Loucy (cell line): ENCODE data around the gene USP9Y.

Source experiments
- H2AFZ ChIP-seq: fragments of 200-600 bp; sonication (generic); 2 replicates; pipeline ENCODE4 v1.6.0; 2016; ENCODE audit warnings: antibody characterized with exemption, mild to moderate bottlenecking, low read length, moderate library complexity
- H3F3A ChIP-seq: fragments of 200-600 bp; 2 replicates; pipeline ENCODE4 v1.6.0; 2016; ENCODE audit warnings: antibody characterized with exemption, low read depth, mild to moderate bottlenecking
- H3K27me3 ChIP-seq: fragments of 200-600 bp; sonication (generic); 2 replicates; pipeline ENCODE4 v1.6.1; 2014; ENCODE audit warnings: low read length, mild to moderate bottlenecking; ENCODE audit not compliant: insufficient read depth, poor library complexity, severe bottlenecking
- H3K36me3 ChIP-seq: fragments of 200-600 bp; sonication (generic); 2 replicates; pipeline ENCODE4 v1.6.1; 2016; ENCODE audit warnings: low read length; ENCODE audit not compliant: insufficient read depth
- H3K4me1 ChIP-seq: fragments of 200-600 bp; sonication (generic); 2 replicates; pipeline ENCODE4 v1.5.1; 2014; ENCODE audit warnings: low read length, mild to moderate bottlenecking; ENCODE audit not compliant: insufficient read depth, poor library complexity, severe bottlenecking
- H3K4me2 ChIP-seq: fragments of 200-600 bp; sonication (generic); 2 replicates; pipeline ENCODE4 v1.6.0; 2014; ENCODE audit warnings: antibody characterized with exemption, low read length, low read depth, mild to moderate bottlenecking; ENCODE audit not compliant: poor library complexity, severe bottlenecking
- H3K4me3 ChIP-seq: fragments of 200-600 bp; sonication (generic); 2 replicates; pipeline ENCODE4 v1.5.1; 2014; ENCODE audit warnings: low read length, mild to moderate bottlenecking, mixed read lengths; ENCODE audit not compliant: poor library complexity, severe bottlenecking
- H3K79me2 ChIP-seq: fragments of 200-600 bp; sonication (generic); 2 replicates; pipeline ENCODE4 v1.6.1; 2014; ENCODE audit warnings: low read length; ENCODE audit not compliant: insufficient read depth
- H3K9ac ChIP-seq: fragments of 200-600 bp; sonication (generic); 2 replicates; pipeline ENCODE4 v1.6.0; 2014; ENCODE audit warnings: mild to moderate bottlenecking, low read depth, low read length, moderate library complexity; ENCODE audit not compliant: poor library complexity, severe bottlenecking
- H3K9me2 ChIP-seq: fragments of 200-600 bp; sonication (generic); replicated peaks from 2 replicates; pipeline ENCODE4 v1.6.1; 2016; ENCODE audit warnings: low read depth, low read length, mixed read lengths
- H3K9me3 ChIP-seq: fragments of 200-600 bp; sonication (generic); 2 replicates; pipeline ENCODE4 v1.6.1; 2014; ENCODE audit warnings: mild to moderate bottlenecking, antibody characterized with exemption, low read length, low read depth; ENCODE audit not compliant: insufficient read depth
- H4K20me1 ChIP-seq: fragments of 200-600 bp; sonication (generic); 2 replicates; pipeline ENCODE4 v1.6.0; 2014; ENCODE audit warnings: antibody characterized with exemption, low read length, mild to moderate bottlenecking; ENCODE audit not compliant: insufficient read depth, poor library complexity, severe bottlenecking
- CTCF ChIP-seq: fragments of 200-600 bp; sonication (generic); conservative IDR thresholded peaks from 2 replicates; pipeline ENCODE4 v1.5.1; 2014; ENCODE audit warnings: mild to moderate bottlenecking, antibody characterized with exemption, low read length
- EZH2phosphoT487 ChIP-seq: fragments of 200-600 bp; IDR thresholded peaks from 2 replicates; pipeline ENCODE4 v1.6.1; 2018; ENCODE audit warnings: antibody characterized with exemption, mild to moderate bottlenecking, moderate library complexity, borderline replicate concordance

Gene USP9Y

GRCh38 chrY:12733625-12734024, 32.6 kb downstream of the USP9Y start:
- no peaks in the 10 kb centered on the region for H3K36me3 ChIP-seq
- no peaks in the 10 kb centered on the region for H3K9me2 ChIP-seq
- H3K9ac ChIP-seq = no peak overlapping the region
- no peaks in the 10 kb centered on the region for H3K9me3 ChIP-seq
- no peaks in the 10 kb centered on the region for H3K27me3 ChIP-seq
- no peaks in the 10 kb centered on the region for H4K20me1 ChIP-seq
- H3K79me2 ChIP-seq = no peaks in the 10 kb centered on the region
- no peak overlapping the region for H2AFZ ChIP-seq
- no peaks in the 10 kb centered on the region for H3K4me1 ChIP-seq
- no peak overlapping the region for H3K4me2 ChIP-seq
- TF ChIP-seq EZH2phosphoT487 = no peak
- no peak for TF ChIP-seq CTCF
- H3K4me3 ChIP-seq = no peak overlapping the region
- no peaks in the 10 kb centered on the region for H3F3A ChIP-seq

- no peak overlapping the region for H3K4me3 ChIP-seq
- no peak overlapping the region for H2AFZ ChIP-seq
- no peaks in the 10 kb centered on the region for H3K4me1 ChIP-seq
- no peaks in the 10 kb centered on the region for H3K79me2 ChIP-seq
- no peaks in the 10 kb centered on the region for H3K27me3 ChIP-seq
- H3K9me2 ChIP-seq = no peaks in the 10 kb centered on the region
- TF ChIP-seq CTCF = no peak
- no peak for TF ChIP-seq EZH2phosphoT487
- no peaks in the 10 kb centered on the region for H3K9me3 ChIP-seq
- no peaks in the 10 kb centered on the region for H4K20me1 ChIP-seq
- no peak overlapping the region for H3K9ac ChIP-seq
- H3K4me2 ChIP-seq = no peak overlapping the region
- H3K36me3 ChIP-seq = no peaks in the 10 kb centered on the region
- no peaks in the 10 kb centered on the region for H3F3A ChIP-seq
These were observed 33.0 kb downstream of the USP9Y start for GRCh38 chrY:12734051-12734450.

- TF ChIP-seq EZH2phosphoT487 = no peak
- no peak for TF ChIP-seq CTCF
- no peaks in the 10 kb centered on the region for H4K20me1 ChIP-seq
- H3K27me3 ChIP-seq = no peaks in the 10 kb centered on the region
- no peak overlapping the region for H3K4me3 ChIP-seq
- H2AFZ ChIP-seq = no peak overlapping the region
- no peak overlapping the region for H3K9ac ChIP-seq
- no peak overlapping the region for H3K4me2 ChIP-seq
- no peaks in the 10 kb centered on the region for H3K36me3 ChIP-seq
- H3K9me2 ChIP-seq = no peaks in the 10 kb centered on the region
- H3K79me2 ChIP-seq = no peaks in the 10 kb centered on the region
- no peaks in the 10 kb centered on the region for H3K9me3 ChIP-seq
- no peaks in the 10 kb centered on the region for H3K4me1 ChIP-seq
- no peaks in the 10 kb centered on the region for H3F3A ChIP-seq
These were observed 40.4 kb downstream of the USP9Y start for GRCh38 chrY:12741414-12741813.
